ENCODE measurements around the gene KDM7A.
A peak's percentile ranks its signal among the peaks of the same experiment; 100 is the strongest.

KDM7A gene, protein sequence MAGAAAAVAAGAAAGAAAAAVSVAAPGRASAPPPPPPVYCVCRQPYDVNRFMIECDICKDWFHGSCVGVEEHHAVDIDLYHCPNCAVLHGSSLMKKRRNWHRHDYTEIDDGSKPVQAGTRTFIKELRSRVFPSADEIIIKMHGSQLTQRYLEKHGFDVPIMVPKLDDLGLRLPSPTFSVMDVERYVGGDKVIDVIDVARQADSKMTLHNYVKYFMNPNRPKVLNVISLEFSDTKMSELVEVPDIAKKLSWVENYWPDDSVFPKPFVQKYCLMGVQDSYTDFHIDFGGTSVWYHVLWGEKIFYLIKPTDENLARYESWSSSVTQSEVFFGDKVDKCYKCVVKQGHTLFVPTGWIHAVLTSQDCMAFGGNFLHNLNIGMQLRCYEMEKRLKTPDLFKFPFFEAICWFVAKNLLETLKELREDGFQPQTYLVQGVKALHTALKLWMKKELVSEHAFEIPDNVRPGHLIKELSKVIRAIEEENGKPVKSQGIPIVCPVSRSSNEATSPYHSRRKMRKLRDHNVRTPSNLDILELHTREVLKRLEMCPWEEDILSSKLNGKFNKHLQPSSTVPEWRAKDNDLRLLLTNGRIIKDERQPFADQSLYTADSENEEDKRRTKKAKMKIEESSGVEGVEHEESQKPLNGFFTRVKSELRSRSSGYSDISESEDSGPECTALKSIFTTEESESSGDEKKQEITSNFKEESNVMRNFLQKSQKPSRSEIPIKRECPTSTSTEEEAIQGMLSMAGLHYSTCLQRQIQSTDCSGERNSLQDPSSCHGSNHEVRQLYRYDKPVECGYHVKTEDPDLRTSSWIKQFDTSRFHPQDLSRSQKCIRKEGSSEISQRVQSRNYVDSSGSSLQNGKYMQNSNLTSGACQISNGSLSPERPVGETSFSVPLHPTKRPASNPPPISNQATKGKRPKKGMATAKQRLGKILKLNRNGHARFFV

GRCh38 chr7:140176811-140177702 is at the start of gene KDM7A:
Gene KDM7A (minus strand): TSS chr7:140176983. CDS start chr7:140176937, 46 bp downstream.
- peak; percentile 93 for DNase-seq (ENCODE audit: low spot score)

- DNase-seq (ENCODE audit: low spot score), result no peak
Measured at GRCh38 chr7:140225562-140226249, 48.9 kb upstream of the KDM7A start.

DNA sequence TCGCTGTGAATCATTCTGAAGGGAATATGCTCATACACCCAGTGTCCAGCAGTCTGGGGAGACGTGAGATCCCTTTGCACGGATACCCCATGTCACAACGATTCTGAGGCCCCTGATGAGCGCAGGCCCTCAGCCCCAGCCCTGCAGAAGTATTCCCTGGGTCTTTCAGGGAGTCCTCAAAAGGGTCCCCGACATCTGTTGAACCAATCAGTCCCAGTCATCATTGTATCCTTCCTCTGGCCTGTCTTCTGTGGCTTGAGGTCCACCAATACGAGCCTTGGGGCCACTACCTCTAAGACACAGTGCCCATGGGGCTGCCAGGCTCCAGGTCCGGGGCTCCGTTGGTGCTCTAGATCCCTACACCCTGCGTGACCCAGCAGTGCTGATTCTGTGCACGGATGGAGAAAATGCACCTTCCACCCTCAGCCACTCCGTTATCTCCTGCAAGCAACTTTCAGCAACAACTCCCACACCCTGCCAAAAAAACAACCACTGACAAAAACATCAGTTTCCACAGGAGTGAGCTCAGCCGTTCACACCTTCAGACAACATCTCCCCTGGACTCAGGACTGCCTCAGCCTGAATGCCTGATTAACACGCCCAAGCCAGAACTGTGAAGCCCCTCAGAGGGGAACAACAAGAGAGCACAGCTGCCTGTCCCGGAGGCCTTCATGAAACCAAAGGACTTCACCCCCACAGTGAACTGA is 46.9 kb upstream of the KDM7A start:
- no peak for DNase-seq (ENCODE audit: low spot score)

DNA sequence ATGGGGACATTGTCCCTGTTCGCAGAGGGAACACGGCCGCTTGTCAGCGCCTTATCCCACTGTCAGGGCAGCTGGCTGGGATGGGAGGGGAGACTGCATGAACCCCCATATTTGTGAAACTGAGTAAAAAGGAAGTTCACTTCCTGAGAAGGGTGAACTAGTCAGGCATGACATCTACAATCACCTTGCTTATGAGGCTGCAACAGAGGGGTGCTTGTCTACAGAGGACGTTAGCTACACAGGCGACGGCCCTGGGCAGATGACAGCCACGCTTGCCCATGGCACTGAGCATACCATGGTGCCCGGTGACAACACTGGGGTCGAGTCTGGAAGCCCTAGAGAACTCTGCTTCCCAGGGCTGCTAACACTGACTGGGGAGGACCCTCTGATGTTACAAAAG is 46.0 kb upstream of the KDM7A start:
- DNase-seq (ENCODE audit: low spot score), result no peak

DNA sequence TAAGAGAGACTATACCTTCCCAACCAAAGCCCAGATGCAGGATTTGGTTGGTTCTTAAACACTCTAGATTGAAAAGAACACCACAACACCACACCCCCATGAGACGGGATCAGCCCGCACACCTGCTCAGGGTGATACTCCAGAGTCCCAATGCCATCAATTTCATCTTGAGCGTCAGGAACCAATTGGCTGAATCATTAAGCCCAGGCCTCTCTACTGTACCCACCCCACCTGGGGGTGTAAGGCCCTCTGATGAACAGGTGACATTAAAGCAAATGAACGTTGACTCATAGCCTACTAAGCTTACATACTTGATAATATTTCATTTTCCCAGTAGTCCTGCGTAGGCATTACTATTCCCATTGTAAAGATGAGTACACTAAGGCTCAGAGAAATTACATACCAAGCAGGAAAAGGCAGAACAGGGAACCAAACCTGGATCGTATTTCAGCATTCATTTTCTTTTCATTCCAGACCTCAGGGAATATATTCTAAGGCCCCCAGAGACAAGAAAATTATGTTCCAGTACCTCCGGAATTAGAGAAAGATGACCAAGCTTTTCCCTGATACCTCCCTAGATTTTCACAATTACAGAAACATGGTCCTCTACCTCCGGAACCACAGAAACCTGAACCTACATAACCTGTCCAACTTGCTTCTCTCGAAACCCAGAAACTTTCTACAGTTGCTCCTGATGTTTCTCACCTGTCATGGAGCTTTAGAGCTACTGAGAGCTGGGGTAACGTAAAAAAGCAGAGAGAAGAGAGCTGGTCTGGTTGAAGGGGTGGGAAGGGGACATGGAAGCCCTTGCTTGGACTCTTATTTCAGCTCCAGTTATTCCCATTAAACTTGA is 43.1 kb upstream of the KDM7A start:
- peak; percentile 79 for DNase-seq (ENCODE audit: low spot score)

GRCh38 chr7:140218656-140219055 is 41.9 kb upstream of the KDM7A start:
- no peak for DNase-seq (ENCODE audit: low spot score)

- no peak for DNase-seq (ENCODE audit: low spot score)
Measured at GRCh38 chr7:140217750-140218501, 41.1 kb upstream of the KDM7A start.

GRCh38 chr7:140215281-140215680 is 38.5 kb upstream of the KDM7A start:
- DNase-seq (ENCODE audit: low spot score), result no peak

- DNase-seq (ENCODE audit: low spot score), result peak; percentile 61
Measured at GRCh38 chr7:140214075-140214684, 37.4 kb upstream of the KDM7A start.

- no peak for DNase-seq (ENCODE audit: low spot score)
Measured at GRCh38 chr7:140213684-140214074, 36.9 kb upstream of the KDM7A start.

DNA sequence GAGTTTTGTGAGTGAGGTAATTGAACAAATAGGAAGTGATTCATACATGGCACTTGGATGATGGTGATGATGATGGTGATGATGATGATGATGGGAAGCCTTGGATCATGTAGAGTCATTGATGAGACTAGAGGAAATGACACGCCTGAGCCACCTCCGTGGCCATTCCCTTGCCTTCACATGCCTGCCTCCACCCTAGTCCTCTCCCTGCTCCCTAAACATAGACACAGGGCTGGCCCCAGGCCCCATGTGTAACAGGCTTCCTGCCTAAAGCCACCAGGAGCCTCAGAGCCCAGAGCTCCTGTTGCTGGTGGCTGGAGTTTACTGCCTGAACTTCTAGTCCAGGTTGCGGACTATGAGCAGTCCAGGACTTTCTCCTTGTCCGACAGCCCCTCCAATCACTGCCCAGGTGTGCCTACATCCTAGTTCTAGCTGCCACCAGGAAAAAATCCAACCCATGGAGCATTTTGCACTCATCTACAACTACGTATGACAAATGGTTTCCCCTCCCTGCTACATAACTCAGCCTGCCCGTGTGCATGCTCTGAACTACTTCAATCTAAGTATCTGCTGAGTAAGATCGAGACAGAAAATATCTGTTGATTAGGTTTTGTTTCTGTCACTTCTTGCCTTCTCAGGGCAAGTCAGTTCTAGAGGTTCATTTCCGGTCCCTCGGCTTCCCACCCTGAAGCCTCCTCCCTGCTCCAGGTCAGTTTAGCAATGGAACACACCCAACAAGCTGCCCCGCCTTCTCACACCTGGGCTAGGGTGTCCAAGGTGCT is 35.5 kb upstream of the KDM7A start:
- no peak for DNase-seq (ENCODE audit: low spot score)

GRCh38 chr7:140211698-140212097 is 34.9 kb upstream of the KDM7A start:
- no peak for DNase-seq (ENCODE audit: low spot score)

DNA sequence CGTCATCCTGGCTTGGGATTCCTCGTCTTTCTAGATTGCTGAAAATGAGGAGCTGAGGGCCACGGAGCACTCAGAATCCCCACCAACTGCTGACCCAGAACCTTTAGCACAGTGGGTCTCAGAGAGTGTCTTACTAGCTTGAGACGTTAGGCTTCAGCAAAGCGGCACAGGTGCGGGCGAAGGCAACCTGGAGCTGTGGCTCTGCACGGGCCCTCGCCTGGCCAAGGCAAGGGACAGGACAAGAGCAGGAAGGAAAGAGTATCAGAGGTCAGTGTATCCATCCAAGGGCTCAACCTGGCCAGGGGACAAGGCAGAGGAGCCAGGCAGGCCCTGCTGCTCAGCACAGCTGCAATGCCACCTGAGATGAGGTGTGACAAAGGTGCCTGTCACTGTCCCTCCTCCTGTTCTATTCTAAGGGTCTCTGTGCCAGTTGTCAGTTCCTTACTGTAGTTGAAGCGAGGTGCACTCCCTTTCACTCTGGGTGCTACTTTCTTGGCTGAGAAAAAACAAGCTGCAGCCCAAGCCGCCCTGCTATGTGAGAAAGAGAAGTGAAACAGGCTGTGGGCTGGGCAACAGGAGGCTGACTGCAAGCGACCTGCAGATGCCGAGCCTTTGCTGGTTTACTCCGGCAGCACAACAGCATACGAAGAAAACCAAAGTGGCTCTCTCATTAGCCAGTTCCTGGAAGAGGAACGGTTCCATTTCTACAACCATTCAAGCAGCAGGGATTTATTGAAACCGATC is 33.3 kb upstream of the KDM7A start:
- no peak for DNase-seq (ENCODE audit: low spot score)

DNA sequence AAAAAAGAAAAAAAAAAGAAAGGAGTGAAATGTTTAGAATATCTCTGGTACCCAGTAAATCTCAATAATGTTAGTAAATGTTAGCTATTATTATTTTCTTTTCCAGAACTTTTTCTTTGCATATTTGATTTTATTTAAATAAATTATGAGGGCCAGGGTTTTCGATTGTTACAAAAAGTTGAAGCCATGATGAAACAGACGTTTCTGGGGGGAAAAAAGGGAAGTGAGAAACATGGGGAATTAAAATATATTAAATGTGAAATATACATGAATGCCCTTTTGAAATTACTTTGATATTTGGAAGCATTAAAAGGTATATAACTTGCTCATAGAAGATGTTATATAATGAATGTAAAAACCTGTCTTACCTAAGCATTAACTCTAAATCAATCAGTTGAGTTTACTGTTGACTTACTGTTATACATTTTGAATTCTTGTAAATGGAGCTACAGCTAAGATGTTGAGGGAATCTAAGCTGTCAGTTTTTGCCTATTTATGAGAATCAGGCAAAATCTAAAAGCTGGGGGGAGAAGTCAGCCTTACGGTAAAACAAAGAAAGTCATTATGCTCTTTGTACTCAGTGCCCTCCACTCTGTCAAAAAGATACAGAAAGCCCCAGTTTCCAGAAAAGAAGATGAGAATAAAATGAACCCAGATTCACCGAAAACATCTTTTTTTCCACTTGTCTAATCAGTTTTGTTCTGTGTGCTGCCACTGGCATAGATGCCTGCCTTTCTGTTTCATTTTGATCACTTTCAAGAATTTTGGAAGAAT is 30.0 kb upstream of the KDM7A start:
- no peak for DNase-seq (ENCODE audit: low spot score)

- no peak for DNase-seq (ENCODE audit: low spot score)
Measured at GRCh38 chr7:140205600-140205999, 28.8 kb upstream of the KDM7A start.

GRCh38 chr7:140203556-140203955 is 26.8 kb upstream of the KDM7A start:
- DNase-seq (ENCODE audit: low spot score), result no peak
